OCI-LY1 (cell line): ENCODE results near the gene PHF24.

Experiments
- H2AFZ ChIP-seq: fragments of 200-600 bp; sonication (generic), shearing (Covaris generic); 2 replicates; pipeline ENCODE4 v1.6.0; 2014; ENCODE audit warnings: antibody characterized with exemption, mild to moderate bottlenecking, low read length
- H3F3A ChIP-seq: fragments of 200-600 bp; sonication (generic), shearing (Covaris generic); 2 replicates; pipeline ENCODE4 v1.6.0; 2014; ENCODE audit warnings: mild to moderate bottlenecking, antibody characterized with exemption, low read length, moderate library complexity; ENCODE audit not compliant: insufficient read depth
- H3K27ac ChIP-seq: fragments of 200-600 bp; sonication (generic); 2 replicates; pipeline ENCODE4 v1.5.1; 2014; ENCODE audit warnings: low read length, mixed run types, mild to moderate bottlenecking, low read depth; ENCODE audit not compliant: poor library complexity, severe bottlenecking
- H3K27me3 ChIP-seq: fragments of 200-600 bp; sonication (generic); 2 replicates; pipeline ENCODE4 v1.6.0; 2014; ENCODE audit warnings: antibody characterized with exemption, mild to moderate bottlenecking, low read length, moderate library complexity; ENCODE audit not compliant: insufficient read depth
- H3K36me3 ChIP-seq: fragments of 200-600 bp; sonication (generic); 2 replicates; pipeline ENCODE4 v1.6.1; 2014; ENCODE audit warnings: mild to moderate bottlenecking, antibody characterized with exemption, low read length, moderate library complexity, mixed read lengths; ENCODE audit not compliant: insufficient read depth
- H3K4me1 ChIP-seq: fragments of 200-600 bp; sonication (generic); 2 replicates; pipeline ENCODE4 v1.5.1; 2014; ENCODE audit warnings: mild to moderate bottlenecking, low read length, moderate library complexity; ENCODE audit not compliant: insufficient read depth, severe bottlenecking
- H3K4me2 ChIP-seq: fragments of 200-600 bp; sonication (generic), shearing (Covaris generic); 2 replicates; pipeline ENCODE4 v1.6.1; 2014; ENCODE audit warnings: low read length
- H3K4me3 ChIP-seq: fragments of 200-600 bp; sonication (generic); 2 replicates; pipeline ENCODE4 v1.5.1; 2014; ENCODE audit warnings: low read length, low read depth, mild to moderate bottlenecking, mixed read lengths; ENCODE audit not compliant: poor library complexity, severe bottlenecking
- H3K79me2 ChIP-seq: fragments of 200-600 bp; shearing (Covaris generic); 2 replicates; pipeline ENCODE4 v1.6.1; 2016; ENCODE audit warnings: mixed run types, low read length, mixed read lengths; ENCODE audit not compliant: insufficient read depth
- H3K9ac ChIP-seq: fragments of 200-600 bp; sonication (generic), shearing (Covaris generic); 2 replicates; pipeline ENCODE4 v1.6.1; 2014; ENCODE audit warnings: mild to moderate bottlenecking, low read length, mixed read lengths
- H3K9me2 ChIP-seq: fragments of 200-600 bp; sonication (generic), shearing (Covaris generic); 2 replicates; pipeline ENCODE4 v1.6.1; 2014; ENCODE audit warnings: low read depth, mild to moderate bottlenecking, low read length, mixed read lengths
- H3K9me3 ChIP-seq: fragments of 200-600 bp; shearing (Covaris generic); 2 replicates; pipeline ENCODE4 v1.6.1; 2014; ENCODE audit warnings: low read length, mixed read lengths
- H4K20me1 ChIP-seq: fragments of 200-600 bp; sonication (generic), shearing (Covaris generic); 2 replicates; pipeline ENCODE4 v1.6.0; 2016; ENCODE audit warnings: mild to moderate bottlenecking, low read length; ENCODE audit not compliant: insufficient read depth
- EZH2 ChIP-seq: fragments of 200-600 bp; sonication (generic), shearing (Covaris generic); IDR thresholded peaks from 2 replicates; pipeline ENCODE4 v1.8.0; 2017; ENCODE audit warnings: borderline replicate concordance, mixed run types, mild to moderate bottlenecking, antibody characterized with exemption, low read length, moderate library complexity, mixed read lengths
- TF ChIP-seq, protein P1 (sequence below): fragments of 200-600 bp; sonication (generic), shearing (Covaris generic); IDR thresholded peaks from 2 replicates; pipeline ENCODE4 v1.5.1; 2017; ENCODE audit warnings: mild to moderate bottlenecking, antibody characterized with exemption, low read length, moderate library complexity, mixed read lengths

The PHF24 gene

DNA sequence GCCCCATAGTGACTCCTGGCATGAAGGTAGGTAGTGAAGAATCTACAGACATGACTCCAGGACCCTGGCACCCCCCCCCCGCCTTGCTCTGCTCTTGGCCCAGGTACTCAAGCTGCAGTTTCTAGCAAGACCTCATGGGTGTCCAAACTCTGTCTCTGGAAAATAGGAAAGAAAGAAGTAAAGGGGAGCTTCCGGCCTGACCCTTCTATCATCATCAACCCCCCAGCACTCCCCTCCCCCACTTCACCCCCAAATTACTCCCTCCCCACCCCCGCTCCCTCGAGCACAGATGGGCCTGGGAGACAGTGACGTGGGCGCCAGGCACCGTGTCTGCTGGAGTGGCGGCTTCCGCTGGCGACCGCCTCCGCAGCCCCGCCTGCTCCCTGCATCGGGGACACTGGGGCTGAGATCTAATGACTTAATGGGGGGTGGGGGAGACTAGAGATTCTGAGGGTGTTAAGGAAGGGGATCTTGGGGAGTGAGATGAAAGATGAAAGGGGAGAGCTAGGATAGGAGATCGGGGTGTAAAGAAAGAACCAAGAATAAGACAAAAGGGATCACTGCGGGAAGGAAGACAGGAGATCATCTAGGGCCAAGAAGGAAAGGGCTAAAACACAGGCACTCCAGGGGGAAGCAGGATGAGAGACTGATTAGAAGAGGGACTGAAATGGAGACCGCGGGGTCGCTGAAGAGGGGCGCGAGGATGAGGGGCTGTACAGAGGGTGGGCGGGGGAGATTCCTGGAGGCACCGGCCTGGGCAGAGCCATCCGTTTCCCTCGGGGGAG, 30.3 kb downstream of the PHF24 start:
- Histone ChIP-seq H3K27me3 (no peaks in the 10 kb centered on the region), H3K36me3 (no peaks in the 10 kb centered on the region), H3K9me3 (no peaks in the 10 kb centered on the region), H2AFZ (no peak overlapping the region), H3K9me2 (no peaks in the 10 kb centered on the region), H3K4me1 (peaks cover 17% of the 10 kb centered on the region), H4K20me1 (no peaks in the 10 kb centered on the region), H3K4me3 (peak overlapping the region; percentile 67), H3K9ac (peak overlapping the region; percentile 62; the same call in 1 of the 2 replicates), H3F3A (no peaks in the 10 kb centered on the region), H3K4me2 (peak overlapping the region; percentile 74), H3K79me2 (no peaks in the 10 kb centered on the region), H3K27ac (no peak overlapping the region)
- no peak for TF ChIP-seq EZH2
- TF ChIP-seq, protein P1, sequence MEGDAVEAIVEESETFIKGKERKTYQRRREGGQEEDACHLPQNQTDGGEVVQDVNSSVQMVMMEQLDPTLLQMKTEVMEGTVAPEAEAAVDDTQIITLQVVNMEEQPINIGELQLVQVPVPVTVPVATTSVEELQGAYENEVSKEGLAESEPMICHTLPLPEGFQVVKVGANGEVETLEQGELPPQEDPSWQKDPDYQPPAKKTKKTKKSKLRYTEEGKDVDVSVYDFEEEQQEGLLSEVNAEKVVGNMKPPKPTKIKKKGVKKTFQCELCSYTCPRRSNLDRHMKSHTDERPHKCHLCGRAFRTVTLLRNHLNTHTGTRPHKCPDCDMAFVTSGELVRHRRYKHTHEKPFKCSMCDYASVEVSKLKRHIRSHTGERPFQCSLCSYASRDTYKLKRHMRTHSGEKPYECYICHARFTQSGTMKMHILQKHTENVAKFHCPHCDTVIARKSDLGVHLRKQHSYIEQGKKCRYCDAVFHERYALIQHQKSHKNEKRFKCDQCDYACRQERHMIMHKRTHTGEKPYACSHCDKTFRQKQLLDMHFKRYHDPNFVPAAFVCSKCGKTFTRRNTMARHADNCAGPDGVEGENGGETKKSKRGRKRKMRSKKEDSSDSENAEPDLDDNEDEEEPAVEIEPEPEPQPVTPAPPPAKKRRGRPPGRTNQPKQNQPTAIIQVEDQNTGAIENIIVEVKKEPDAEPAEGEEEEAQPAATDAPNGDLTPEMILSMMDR: no peak

DNA sequence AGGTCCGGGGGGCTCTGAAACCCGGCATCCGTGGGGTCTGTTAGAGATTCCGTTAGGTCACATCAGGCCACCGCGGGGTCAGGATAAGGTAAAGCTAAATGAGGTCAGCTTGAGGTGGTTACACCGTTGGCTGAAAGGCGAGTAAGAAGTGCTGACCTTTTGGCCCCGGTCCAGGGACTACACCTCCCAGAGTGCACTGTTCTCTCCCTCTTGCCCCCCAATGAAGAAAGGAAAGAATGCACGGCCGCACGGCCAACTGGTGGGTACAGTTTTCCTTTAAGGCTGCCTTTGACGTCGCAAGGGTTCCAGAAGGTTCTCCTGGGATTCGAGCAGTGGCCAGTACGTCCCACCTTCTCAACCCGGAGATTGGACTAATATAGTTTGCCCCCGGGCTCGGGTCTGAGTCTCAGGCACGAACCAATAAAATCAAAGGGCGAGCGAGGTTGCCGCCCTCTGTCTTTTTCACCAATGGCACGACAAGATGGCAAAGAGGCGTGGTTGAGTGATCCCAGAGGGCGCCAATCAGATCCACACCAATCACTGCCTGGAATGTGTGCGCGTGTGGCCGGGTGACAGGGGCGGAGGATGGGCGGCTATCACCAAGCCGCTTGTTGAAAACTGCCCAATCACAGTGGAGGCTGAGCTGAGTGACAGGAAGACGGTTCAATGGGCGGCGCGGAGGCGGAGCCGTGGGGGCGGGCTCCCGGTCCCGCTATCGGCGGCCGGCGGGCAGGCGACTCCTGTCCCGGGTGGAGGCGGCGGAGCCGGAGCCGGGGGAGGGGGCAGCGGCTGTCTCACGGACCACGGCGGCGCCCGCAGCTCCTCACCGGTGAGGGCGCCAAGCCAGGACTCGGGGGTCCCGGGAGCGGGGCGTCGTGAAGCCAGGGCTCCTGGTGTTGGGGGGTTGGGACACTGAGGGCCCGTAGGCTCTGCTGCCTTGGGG, 31.2 kb downstream of the PHF24 start, which contains the start of gene DNAJB5:
TSS of gene DNAJB5 (plus strand) at position 743 of the 943 bp plus-strand sequence. CDS start 886 bp downstream, outside the sequence.
- Histone ChIP-seq H3K27me3 (no peaks in the 10 kb centered on the region), H3K9ac (peak within 1 kb of the TSS; percentile 62), H3F3A (no peaks in the 10 kb centered on the region), H3K4me1 (peaks cover 17% of the 10 kb centered on the region), H3K36me3 (no peaks in the 10 kb centered on the region), H3K79me2 (no peaks in the 10 kb centered on the region), H3K4me3 (peak within 1 kb of the TSS; percentile 67), H3K9me2 (no peaks in the 10 kb centered on the region), H2AFZ (0 out of 2 replicates have a peak within 1 kb of the TSS, but pooled peaks have one; percentile 59), H4K20me1 (no peaks in the 10 kb centered on the region), H3K9me3 (no peaks in the 10 kb centered on the region), H3K27ac (no peak within 1 kb of the TSS), H3K4me2 (peak within 1 kb of the TSS; percentile 74)
- TF ChIP-seq, protein P1: no peak
- TF ChIP-seq EZH2: no peak

DNA sequence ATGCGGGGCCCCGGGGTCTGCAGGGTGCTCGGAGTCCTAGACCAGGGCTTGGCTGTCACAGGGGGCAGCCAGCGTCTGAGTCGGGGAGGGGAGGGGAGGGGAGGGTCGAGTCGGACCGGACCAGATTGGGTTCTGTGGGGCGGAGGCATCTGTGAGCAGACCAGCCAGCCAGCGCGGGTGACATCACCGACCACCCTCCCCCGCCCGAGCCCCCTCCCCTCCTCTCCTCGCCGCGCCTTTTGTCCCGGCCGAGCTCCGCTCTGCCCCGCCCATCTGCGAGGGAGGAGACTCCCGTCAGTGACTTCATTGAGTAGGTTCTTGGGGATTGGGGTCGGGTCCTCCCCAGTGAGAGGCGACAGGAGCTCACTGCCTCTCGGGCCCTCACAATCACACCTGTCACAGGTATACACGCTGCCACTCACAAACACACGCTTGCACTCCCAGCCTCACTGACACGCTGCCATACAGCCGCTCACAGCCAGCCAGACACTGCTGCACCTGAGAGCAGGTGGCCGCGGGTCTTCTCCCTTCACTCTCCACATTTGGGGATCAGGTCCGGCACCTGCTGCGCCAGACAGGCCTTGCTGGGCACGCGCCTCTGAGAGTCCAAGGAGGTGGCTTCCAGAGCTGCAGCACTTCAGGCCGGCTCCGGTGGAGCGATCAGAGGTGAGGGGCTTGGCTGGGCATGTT, 32.0 kb downstream of the PHF24 start:
- H3F3A ChIP-seq: no peaks in the 10 kb centered on the region

More for the DNA sequence above, 32.0 kb downstream of the PHF24 start:
- peak overlapping the region; percentile 60 for H3K9ac ChIP-seq
- H3K27me3 ChIP-seq: no peaks in the 10 kb centered on the region
- no peaks in the 10 kb centered on the region for H3K9me2 ChIP-seq
- H3K4me1 ChIP-seq: peaks cover 17% of the 10 kb centered on the region
- no peaks in the 10 kb centered on the region for H3K79me2 ChIP-seq
- peak overlapping the region; percentile 67 for H3K4me3 ChIP-seq
- H2AFZ ChIP-seq: no peak overlapping the region
- TF ChIP-seq, protein P1: no peak
- no peak for TF ChIP-seq EZH2
- no peaks in the 10 kb centered on the region for H3K9me3 ChIP-seq
- peak overlapping the region; percentile 68 for H3K4me2 ChIP-seq
- H4K20me1 ChIP-seq: no peaks in the 10 kb centered on the region
- no peaks in the 10 kb centered on the region for H3K36me3 ChIP-seq
- H3K27ac ChIP-seq: no peak overlapping the region
